ENCODE results near the gene SST. TPM values are rescaled to one million over a fixed set of nuclear protein-coding genes. Genes with fewer than 3 reads are reported as not detected.

Gene SST
- total RNA-seq, 4 donors from 2014 or later, result not detected

DNA sequence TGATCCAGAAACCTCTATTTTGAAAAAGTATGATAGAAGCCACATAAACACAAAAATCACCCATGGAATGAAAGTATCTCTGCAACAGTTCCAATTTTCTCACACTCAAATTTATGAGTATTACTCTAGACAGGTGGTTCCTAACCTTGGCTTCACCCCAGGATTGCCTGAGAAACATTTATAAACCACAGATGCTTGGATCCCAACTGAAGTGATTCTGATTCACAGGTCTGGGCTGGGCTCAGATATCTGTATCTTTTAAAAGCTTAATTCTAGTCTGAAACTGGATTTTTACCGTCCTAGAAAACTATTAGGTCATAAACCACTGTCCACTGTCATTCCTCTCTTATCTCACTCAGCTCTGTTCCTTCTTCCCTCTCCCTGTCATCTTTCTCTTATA is 7.4 kb upstream of the SST start:
- Histone ChIP-seq H3K4me3 (no peak overlapping the region), H3K9me3 (no peaks in the 10 kb centered on the region), H3K36me3 (no peaks in the 10 kb centered on the region), H3K4me1 (peaks cover 0 to 5% (median 0%) of the 10 kb centered on the region in 3 donors), H3K27ac (no peak overlapping the region), H3K27me3 (peaks cover 0 to 71% (median 0%) of the 10 kb centered on the region in 4 donors)
- TF ChIP-seq, protein P1, sequence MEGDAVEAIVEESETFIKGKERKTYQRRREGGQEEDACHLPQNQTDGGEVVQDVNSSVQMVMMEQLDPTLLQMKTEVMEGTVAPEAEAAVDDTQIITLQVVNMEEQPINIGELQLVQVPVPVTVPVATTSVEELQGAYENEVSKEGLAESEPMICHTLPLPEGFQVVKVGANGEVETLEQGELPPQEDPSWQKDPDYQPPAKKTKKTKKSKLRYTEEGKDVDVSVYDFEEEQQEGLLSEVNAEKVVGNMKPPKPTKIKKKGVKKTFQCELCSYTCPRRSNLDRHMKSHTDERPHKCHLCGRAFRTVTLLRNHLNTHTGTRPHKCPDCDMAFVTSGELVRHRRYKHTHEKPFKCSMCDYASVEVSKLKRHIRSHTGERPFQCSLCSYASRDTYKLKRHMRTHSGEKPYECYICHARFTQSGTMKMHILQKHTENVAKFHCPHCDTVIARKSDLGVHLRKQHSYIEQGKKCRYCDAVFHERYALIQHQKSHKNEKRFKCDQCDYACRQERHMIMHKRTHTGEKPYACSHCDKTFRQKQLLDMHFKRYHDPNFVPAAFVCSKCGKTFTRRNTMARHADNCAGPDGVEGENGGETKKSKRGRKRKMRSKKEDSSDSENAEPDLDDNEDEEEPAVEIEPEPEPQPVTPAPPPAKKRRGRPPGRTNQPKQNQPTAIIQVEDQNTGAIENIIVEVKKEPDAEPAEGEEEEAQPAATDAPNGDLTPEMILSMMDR (IDR thresholded peaks at IDR 0.05), result no peak
- TF ChIP-seq POLR2A (IDR thresholded peaks at IDR 0.05), result no peak
- WGBS, 2 donors, result 44 to 58% methylated on average over 1 of the region's 1 CpG
- intact Hi-C loops (cut with DNase I), result loop anchor here (5.0 kb wide), 1 partner anchor 360 kb away; no protein-coding TSS in a partner anchor
- DNase-seq, result no peak

GRCh38 chr3:187673012-187673411 is 2.8 kb upstream of the SST start:
- intact Hi-C loops (cut with DNase I), result no loop called here
- no peak overlapping the region for H3K27ac ChIP-seq
- TF ChIP-seq, protein P1 (IDR thresholded peaks at IDR 0.05), result no peak
- no peak for TF ChIP-seq POLR2A (IDR thresholded peaks at IDR 0.05)
- no peaks in the 10 kb centered on the region for H3K9me3 ChIP-seq
- no peaks in the 10 kb centered on the region for H3K36me3 ChIP-seq
- H3K27me3 ChIP-seq, result peaks cover 0 to 85% (median 5%) of the 10 kb centered on the region in 4 donors
- H3K4me1 ChIP-seq, result no peaks in the 10 kb centered on the region
- 47 to 67% methylated on average over 3 of the region's 3 CpGs for WGBS, 2 donors
- DNase-seq, result no peak
- H3K4me3 ChIP-seq, result no peak overlapping the region

DNA sequence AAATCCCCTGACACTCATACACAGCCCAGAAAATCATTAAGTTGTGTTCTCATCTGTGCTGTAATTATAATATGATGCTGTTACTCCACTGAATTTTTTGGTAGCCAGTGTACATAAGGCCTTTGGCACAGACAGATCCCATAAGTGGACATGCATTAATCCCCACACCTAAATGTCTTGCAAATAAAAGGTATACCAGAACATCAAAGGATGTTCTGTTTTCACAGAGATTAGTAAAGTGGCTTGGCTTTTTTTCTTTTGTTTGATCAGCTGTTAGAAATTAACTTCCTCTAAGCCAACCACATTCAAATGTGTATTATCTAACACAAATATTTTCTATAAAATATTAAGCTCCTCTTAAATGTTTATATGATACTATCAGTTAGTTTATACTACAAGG is 2.7 kb downstream of the SST start:
- no peak for DNase-seq
- Histone ChIP-seq H3K36me3 (no peaks in the 10 kb centered on the region), H3K27me3 (peaks cover 0 to 66% (median 5%) of the 10 kb centered on the region in 4 donors), H3K27ac (no peak overlapping the region), H3K9me3 (no peaks in the 10 kb centered on the region), H3K4me3 (no peak overlapping the region), H3K4me1 (no peaks in the 10 kb centered on the region)
- intact Hi-C loops (cut with DNase I), result no loop called here
- no peak for TF ChIP-seq POLR2A (IDR thresholded peaks at IDR 0.05)
- TF ChIP-seq, protein P1 (IDR thresholded peaks at IDR 0.05), result no peak

GRCh38 chr3:187665764-187666402 is 4.3 kb downstream of the SST start:
- DNase-seq, result no peak
- Histone ChIP-seq H3K4me1 (no peaks in the 10 kb centered on the region), H3K27ac (no peak overlapping the region), H3K36me3 (no peaks in the 10 kb centered on the region), H3K4me3 (no peak overlapping the region), H3K27me3 (peaks cover 0 to 50% (median 5%) of the 10 kb centered on the region in 4 donors), H3K9me3 (no peaks in the 10 kb centered on the region)
- TF ChIP-seq, protein P1 (IDR thresholded peaks at IDR 0.05), result no peak
- no peak for TF ChIP-seq POLR2A (IDR thresholded peaks at IDR 0.05)
- intact Hi-C loops (cut with DNase I), result no loop called here
- WGBS, 2 donors, result 49 to 62% methylated on average over 3 of the region's 3 CpGs

DNA sequence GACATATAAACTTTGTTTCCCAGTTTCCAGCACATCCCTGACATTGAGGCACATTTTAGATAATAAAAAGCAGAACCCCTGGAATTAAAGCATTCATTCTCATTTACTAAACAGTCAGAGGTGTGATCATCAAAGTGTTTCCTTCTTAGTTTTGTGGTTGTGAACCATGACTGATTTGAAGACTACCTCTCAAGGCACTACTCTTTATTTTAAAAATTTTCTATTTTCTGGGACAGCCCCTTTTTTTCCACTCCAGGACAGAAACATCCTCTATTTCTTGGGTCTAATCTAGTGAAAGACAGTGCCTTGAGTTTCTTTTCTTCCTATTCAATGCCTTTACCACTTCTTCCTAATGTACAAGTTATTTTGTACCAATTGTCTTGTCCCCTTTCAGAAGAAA is 5.2 kb downstream of the SST start:
- no peak overlapping the region for H3K27ac ChIP-seq
- H3K36me3 ChIP-seq, result no peaks in the 10 kb centered on the region
- no peaks in the 10 kb centered on the region for H3K4me1 ChIP-seq
- H3K9me3 ChIP-seq, result no peaks in the 10 kb centered on the region
- TF ChIP-seq, protein P1 (IDR thresholded peaks at IDR 0.05), result no peak
- TF ChIP-seq POLR2A (IDR thresholded peaks at IDR 0.05), result no peak
- DNase-seq, result no peak
- peaks cover 0 to 41% (median 3%) of the 10 kb centered on the region in 4 donors for H3K27me3 ChIP-seq
- intact Hi-C loops (cut with DNase I), result no loop called here
- no peak overlapping the region for H3K4me3 ChIP-seq

Measured in esophagus squamous epithelium (tissue), 5 donors.